HepG2 (cell line): ENCODE results near the gene PNO1. TPM values are rescaled to one million over a fixed set of nuclear protein-coding genes. Genes with fewer than 3 reads are reported as not detected.

ENCODE experiments used
- ATAC-seq: fragments of 200-7000 bp; cut with Tn5 transposase; 3 replicates; pipeline ENCODE4 v1.9.1; 2020; ENCODE audit warnings: mild to moderate bottlenecking, moderate library complexity
- BruUV-seq: library from RNA; stranded (reverse); fragments of 400-500 nt; replicated peaks from 2 replicates; lab custom pipeline; 2021; lab: Mats Ljungman, UMichigan
- CTCF ChIA-PET: fragments of 300-600 bp; formaldehyde crosslinking; extraction: SDS; loops from one replicate; lab custom pipeline; 2021; ENCODE audit warnings: low total read pairs, inconsistent platforms, low intra/inter-chr PET ratio; lab: Yijun Ruan, JAX
- POLR2A ChIA-PET: fragments of 350-600 bp; sonication (Branson Sonifier 250); formaldehyde crosslinking; loops from one replicate; lab custom pipeline; 2020; ENCODE audit warnings: antibody characterized with exemption, inconsistent platforms; lab: Yijun Ruan, JAX
- DNase-seq: peaks from one replicate; pipeline ENCODE4 v3.0.0-alpha.2; 2015; ENCODE audit warnings: low spot score
- FAIRE-seq: peaks from 3 replicates; lab custom pipeline; 2011; peaks lifted over from hg19 to GRCh38; lab: Jason Lieb, UNC
- H2AFZ ChIP-seq: one replicate; pipeline ENCODE4 v1.6.1; 2011; ENCODE audit warnings: low read length, inconsistent platforms
- H3K27ac ChIP-seq: fragments of 300-600 bp; 3 replicates; pipeline ENCODE4 v1.8.0; 2011; ENCODE audit warnings: mixed run types, mild to moderate bottlenecking, mixed read lengths, low read length, inconsistent platforms; ENCODE audit not compliant: insufficient read depth; ENCODE audit errors: extremely low read length
- H3K27me3 ChIP-seq, 2 experiments: fragments of 200-600 bp in 1 of 2; 2 replicates in 1 of 2; 3 replicates in 1 of 2; pipeline versions ENCODE4 v1.6.0 to v1.8.0; 2011; ENCODE audit warnings: low read length in 2 of 2, mild to moderate bottlenecking in 2 of 2, moderate library complexity in 2 of 2, inconsistent platforms in 1 of 2; ENCODE audit not compliant: insufficient read depth in 2 of 2, control insufficient read depth in 1 of 2
- H3K36me3 ChIP-seq, 2 experiments: fragments of 200-600 bp in 1 of 2; replicated peaks in 1 of 2; 2 replicates in 1 of 2; 3 replicates in 1 of 2; pipeline versions ENCODE4 v1.5.1 to v1.8.0; 2011; ENCODE audit warnings: low read length in 2 of 2, inconsistent platforms in 1 of 2; ENCODE audit not compliant: insufficient read depth in 2 of 2, control insufficient read depth in 1 of 2
- H3K4me1 ChIP-seq: 2 replicates; pipeline ENCODE4 v1.5.1; 2012; ENCODE audit warnings: low read length, inconsistent platforms; ENCODE audit not compliant: insufficient read depth
- H3K4me2 ChIP-seq: 2 replicates; pipeline ENCODE4 v1.6.0; 2011; ENCODE audit warnings: low read depth, low read length, inconsistent platforms
- H3K4me3 ChIP-seq, 3 experiments: fragments of 200-600 bp in 1 of 3; sonication (generic), shearing (Covaris generic) in 1 of 3; replicated peaks in 1 of 3; 2 replicates each; pipeline ENCODE4 v1.5.1; 2011 to 2016; ENCODE audit warnings: low read length in 3 of 3, inconsistent platforms in 2 of 3, low read depth in 2 of 3, mild to moderate bottlenecking in 2 of 3, control low read depth in 1 of 3, mixed read lengths in 1 of 3; ENCODE audit not compliant: insufficient read depth in 1 of 3
- H3K79me2 ChIP-seq: one replicate; pipeline ENCODE4 v1.6.1; 2011; ENCODE audit warnings: low read length, inconsistent platforms; ENCODE audit not compliant: insufficient read depth
- H3K9ac ChIP-seq: 2 replicates; pipeline ENCODE4 v1.6.0; 2011; ENCODE audit warnings: mild to moderate bottlenecking, low read depth, low read length, inconsistent platforms; ENCODE audit not compliant: insufficient read depth
- H3K9me3 ChIP-seq: 2 replicates; pipeline ENCODE4 v1.5.1; 2012; ENCODE audit warnings: mild to moderate bottlenecking, low read length
- H4K20me1 ChIP-seq: 2 replicates; pipeline ENCODE4 v1.6.0; 2011; ENCODE audit warnings: inconsistent platforms, mild to moderate bottlenecking, low read length, moderate library complexity; ENCODE audit not compliant: insufficient read depth
- AGO2 ChIP-seq: fragments of 200-400 bp; formaldehyde crosslinking; optimal IDR thresholded peaks from 2 replicates; pipeline ENCODE3; 2017; ENCODE audit warnings: mild to moderate bottlenecking, low read depth, low read length, moderate library complexity
- ARID2 ChIP-seq: sonication (generic); formaldehyde crosslinking; IDR thresholded peaks from 2 replicates; pipeline ENCODE4 v1.8.1; 2022; ENCODE audit warnings: mild to moderate bottlenecking, missing genetic modification reagents, borderline replicate concordance
- BRCA1 ChIP-seq: sonication (generic); formaldehyde crosslinking; IDR thresholded peaks from 2 replicates; pipeline ENCODE4 v1.4.0; 2020; ENCODE audit warnings: missing genetic modification reagents
- CBX5 ChIP-seq: sonication (generic); formaldehyde crosslinking; IDR thresholded peaks from 2 replicates; pipeline ENCODE4 v1.4.0; 2020; ENCODE audit warnings: missing genetic modification reagents, borderline replicate concordance
- CCAR2 ChIP-seq: fragments of 200-400 bp; formaldehyde crosslinking; optimal IDR thresholded peaks from 2 replicates; pipeline ENCODE3; 2018; ENCODE audit warnings: low read depth, mild to moderate bottlenecking, low read length, moderate library complexity
- HNRNPUL1 ChIP-seq: fragments of 200-400 bp; formaldehyde crosslinking; IDR thresholded peaks from 2 replicates; pipeline ENCODE4 v1.6.1; 2017; ENCODE audit warnings: low read depth, mild to moderate bottlenecking, low read length, moderate library complexity
- RBM22 ChIP-seq: fragments of 200-400 bp; formaldehyde crosslinking; optimal IDR thresholded peaks from 2 replicates; pipeline ENCODE3; 2017; ENCODE audit warnings: mild to moderate bottlenecking, low read length, moderate library complexity
- ZNF224 ChIP-seq: sonication (generic); formaldehyde crosslinking; IDR thresholded peaks from 2 replicates; pipeline ENCODE4 v1.5.0; 2020; ENCODE audit warnings: mild to moderate bottlenecking, missing genetic modification reagents
- ZNF343 ChIP-seq: sonication (generic); formaldehyde crosslinking; IDR thresholded peaks from 2 replicates; pipeline ENCODE4 v1.4.0; 2020; ENCODE audit warnings: mild to moderate bottlenecking, missing genetic modification reagents
- ZNF577 ChIP-seq: sonication (generic); formaldehyde crosslinking; IDR thresholded peaks from 2 replicates; pipeline ENCODE4 v1.4.0; 2020; ENCODE audit warnings: mild to moderate bottlenecking, low read depth, missing genetic modification reagents, borderline replicate concordance
- ZNF607 ChIP-seq: sonication (generic); formaldehyde crosslinking; IDR thresholded peaks from 2 replicates; pipeline ENCODE4 v1.5.1; 2020; ENCODE audit warnings: missing genetic modification reagents, mild to moderate bottlenecking, borderline replicate concordance
- ZNF713 ChIP-seq: sonication (generic); formaldehyde crosslinking; IDR thresholded peaks from 2 replicates; pipeline ENCODE4 v1.4.0; 2020; ENCODE audit warnings: mild to moderate bottlenecking, missing genetic modification reagents
- ZNF775 ChIP-seq: sonication (generic); formaldehyde crosslinking; IDR thresholded peaks from 2 replicates; pipeline ENCODE4 v1.4.0; 2020; ENCODE audit warnings: missing genetic modification reagents, mild to moderate bottlenecking, moderate library complexity, borderline replicate concordance
- WGBS: methylation state at CpG from one replicate; pipeline ENCODE4 v1.1.6; 2017; ENCODE audit warnings: low lambda C conversion rate; 5-methylcytosine and 5-hydroxymethylcytosine counted together
- in situ Hi-C: cut with HindIII; loops from 2 replicates; pipeline ENCODE4 v1.10.0; 2017; ENCODE audit warnings: low pct_unique_long_range_greater_than_20kb; ENCODE audit not compliant: extremely low pct_ligation_motif_present
- intact Hi-C: fragments of 100-400 bp; cut with micrococcal nuclease; formaldehyde crosslinking; loops from one replicate; pipeline ENCODE4 v1.10.0; 2022; ENCODE audit not compliant: unreplicated experiment
- polyA plus RNA-seq, 8 experiments: library from polyadenylated mRNA; depleted of rRNA in 3 of 8; stranded (reverse) in 7 of 8; unstranded in 1 of 8; fragments of >200 nt; fragmentation: Illumina TruSeq in 4 of 8; extraction: Trizol in 4 of 8; gene quantifications; 2 replicates each; pipeline versions ENCODE4 v1.2.1 to v1.2.3, GENCODE V29; 2011 to 2016; ENCODE audit warnings: low read depth in 4 of 8, missing spikeins in 1 of 8, mixed read lengths in 1 of 8; ENCODE audit not compliant: insufficient read depth in 1 of 8
- total RNA-seq, 5 experiments: library from RNA; depleted of rRNA; stranded (reverse); fragments of >200 nt; fragmentation: Illumina TruSeq; extraction: Trizol; gene quantifications; 2 replicates each; pipeline ENCODE4 v1.2.3, GENCODE V29; 2016; ENCODE audit warnings: low read depth in 1 of 5
- TF ChIP-seq, protein P1 (sequence below): sonication (generic); formaldehyde crosslinking; IDR thresholded peaks from 2 replicates; pipeline ENCODE4 v1.9.0; 2021; ENCODE audit warnings: missing genetic modification reagents, mild to moderate bottlenecking, borderline replicate concordance
- TF ChIP-seq, protein P2 (sequence below): sonication (generic); formaldehyde crosslinking; IDR thresholded peaks from 2 replicates; pipeline ENCODE4 v1.5.0; 2020; ENCODE audit warnings: mild to moderate bottlenecking, missing genetic modification reagents

PNO1 gene
- total and polyA plus RNA-seq, 2 of the 13 experiments (the other 11 are each of a cell fraction or from before 2014, with no cell fraction given), result 12.8 to 48.5 TPM

- ATAC-seq (peak; percentile 39), FAIRE-seq (no peak), DNase-seq (peak; percentile 21)
- TF ChIP-seq ZNF713 (CRISPR knock-in tag) (no peak), AGO2 (no peak), ARID2 (CRISPR knock-in tag) (no peak), CCAR2 (no peak), RBM22 (peak; percentile 59)
- BruUV-seq, result no TSS peak
- Histone ChIP-seq H3K27ac (no peak overlapping the region), H3K27me3 (no peaks in the 10 kb centered on the region), H3K79me2 (peaks cover 5% of the 10 kb centered on the region), H3K9ac (no peak overlapping the region), H3K36me3 (peaks cover 14 to 53% of the 10 kb centered on the region in 2 experiments), H3K4me2 (no peak overlapping the region), H3K9me3 (no peaks in the 10 kb centered on the region), H3K4me1 (peaks cover 11% of the 10 kb centered on the region), H2AFZ (no peak overlapping the region), H4K20me1 (no peaks in the 10 kb centered on the region), H3K4me3 (no peak overlapping the region)
- intact Hi-C loops (no loop called here), in situ Hi-C loops (no loop called here)
- 92% methylated on average over 4 of the region's 4 CpGs for WGBS
- ChIA-PET CTCF (no interaction called here), POLR2A (no interaction called here)
Observed at GRCh38 chr2:68171684-68172083, 14.0 kb downstream of the PNO1 start.

DNA sequence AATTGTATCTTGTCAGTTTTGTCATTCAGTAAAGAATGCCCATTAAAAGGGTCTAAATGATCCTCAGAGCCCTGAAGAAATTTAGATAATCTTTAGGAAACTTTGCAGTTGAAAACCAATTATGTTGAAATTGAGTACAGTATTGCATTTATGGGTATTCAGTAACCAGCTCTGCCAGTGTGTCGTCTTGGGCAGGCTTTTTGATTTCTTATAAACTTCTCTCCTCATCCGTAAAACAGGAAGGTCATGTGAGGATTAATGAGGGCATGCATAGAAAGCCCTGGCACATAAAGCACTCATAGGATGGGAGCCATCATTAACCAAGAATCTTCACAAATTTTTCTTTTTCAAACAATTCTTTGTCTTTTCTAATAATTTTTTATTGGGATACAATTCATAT, 14.8 kb downstream of the PNO1 start:
- no TSS peak for BruUV-seq
- Histone ChIP-seq H3K4me2 (no peak overlapping the region), H3K9me3 (no peaks in the 10 kb centered on the region), H2AFZ (no peak overlapping the region), H3K9ac (no peak overlapping the region), H3K27me3 (no peaks in the 10 kb centered on the region), H3K4me3 (no peak overlapping the region), H3K36me3 (peaks cover 13 to 53% of the 10 kb centered on the region in 2 experiments), H3K79me2 (peaks cover 5% of the 10 kb centered on the region), H3K4me1 (peaks cover 11% of the 10 kb centered on the region), H4K20me1 (no peaks in the 10 kb centered on the region), H3K27ac (no peak overlapping the region)
- 96% methylated on average over 2 of the region's 2 CpGs for WGBS
- no peak for DNase-seq
- ChIA-PET POLR2A (no interaction called here), CTCF (no interaction called here)
- no peak for ATAC-seq
- FAIRE-seq, result no peak
- in situ Hi-C loops (no loop called here), intact Hi-C loops (no loop called here)
- TF ChIP-seq ZNF343 (CRISPR knock-in tag), result no peak
- TF ChIP-seq, protein P1, sequence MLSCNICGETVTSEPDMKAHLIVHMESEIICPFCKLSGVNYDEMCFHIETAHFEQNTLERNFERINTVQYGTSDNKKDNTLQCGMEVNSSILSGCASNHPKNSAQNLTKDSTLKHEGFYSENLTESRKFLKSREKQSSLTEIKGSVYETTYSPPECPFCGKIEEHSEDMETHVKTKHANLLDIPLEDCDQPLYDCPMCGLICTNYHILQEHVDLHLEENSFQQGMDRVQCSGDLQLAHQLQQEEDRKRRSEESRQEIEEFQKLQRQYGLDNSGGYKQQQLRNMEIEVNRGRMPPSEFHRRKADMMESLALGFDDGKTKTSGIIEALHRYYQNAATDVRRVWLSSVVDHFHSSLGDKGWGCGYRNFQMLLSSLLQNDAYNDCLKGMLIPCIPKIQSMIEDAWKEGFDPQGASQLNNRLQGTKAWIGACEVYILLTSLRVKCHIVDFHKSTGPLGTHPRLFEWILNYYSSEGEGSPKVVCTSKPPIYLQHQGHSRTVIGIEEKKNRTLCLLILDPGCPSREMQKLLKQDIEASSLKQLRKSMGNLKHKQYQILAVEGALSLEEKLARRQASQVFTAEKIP (CRISPR knock-in tag), result no peak
- TF ChIP-seq HNRNPUL1, result no peak
- no peak for TF ChIP-seq ZNF577 (CRISPR knock-in tag)
- no peak for TF ChIP-seq CBX5 (CRISPR knock-in tag)
- no peak for TF ChIP-seq ZNF607 (CRISPR knock-in tag)
- no peak for TF ChIP-seq ZNF775 (CRISPR knock-in tag)
- TF ChIP-seq BRCA1 (CRISPR knock-in tag), result no peak
- no peak for TF ChIP-seq ZNF224 (CRISPR knock-in tag)
- TF ChIP-seq, protein P2, sequence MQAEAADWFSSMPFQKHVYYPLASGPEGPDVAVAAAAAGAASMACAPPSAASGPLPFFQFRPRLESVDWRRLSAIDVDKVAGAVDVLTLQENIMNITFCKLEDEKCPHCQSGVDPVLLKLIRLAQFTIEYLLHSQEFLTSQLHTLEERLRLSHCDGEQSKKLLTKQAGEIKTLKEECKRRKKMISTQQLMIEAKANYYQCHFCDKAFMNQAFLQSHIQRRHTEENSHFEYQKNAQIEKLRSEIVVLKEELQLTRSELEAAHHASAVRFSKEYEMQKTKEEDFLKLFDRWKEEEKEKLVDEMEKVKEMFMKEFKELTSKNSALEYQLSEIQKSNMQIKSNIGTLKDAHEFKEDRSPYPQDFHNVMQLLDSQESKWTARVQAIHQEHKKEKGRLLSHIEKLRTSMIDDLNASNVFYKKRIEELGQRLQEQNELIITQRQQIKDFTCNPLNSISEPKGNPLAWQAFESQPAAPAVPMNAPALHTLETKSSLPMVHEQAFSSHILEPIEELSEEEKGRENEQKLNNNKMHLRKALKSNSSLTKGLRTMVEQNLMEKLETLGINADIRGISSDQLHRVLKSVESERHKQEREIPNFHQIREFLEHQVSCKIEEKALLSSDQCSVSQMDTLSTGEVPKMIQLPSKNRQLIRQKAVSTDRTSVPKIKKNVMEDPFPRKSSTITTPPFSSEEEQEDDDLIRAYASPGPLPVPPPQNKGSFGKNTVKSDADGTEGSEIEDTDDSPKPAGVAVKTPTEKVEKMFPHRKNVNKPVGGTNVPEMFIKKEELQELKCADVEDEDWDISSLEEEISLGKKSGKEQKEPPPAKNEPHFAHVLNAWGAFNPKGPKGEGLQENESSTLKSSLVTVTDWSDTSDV (CRISPR knock-in tag), result no peak
